ENCODE results near the gene ZNF84.

DNA sequence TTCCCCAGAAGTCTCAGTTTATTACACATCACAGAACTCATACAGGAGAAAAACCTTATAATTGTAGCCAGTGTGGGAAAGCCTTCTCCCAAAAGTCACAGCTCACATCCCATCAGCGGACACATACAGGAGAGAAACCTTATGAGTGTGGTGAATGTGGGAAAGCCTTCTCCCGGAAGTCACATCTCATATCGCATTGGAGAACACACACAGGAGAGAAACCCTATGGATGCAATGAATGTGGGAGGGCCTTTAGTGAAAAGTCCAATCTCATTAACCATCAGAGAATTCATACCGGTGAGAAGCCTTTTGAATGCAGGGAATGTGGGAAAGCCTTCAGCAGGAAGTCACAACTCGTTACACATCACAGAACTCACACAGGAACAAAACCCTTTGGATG lies 20.1 kb downstream of the ZNF84 start:
- TF ChIP-seq, protein P1, sequence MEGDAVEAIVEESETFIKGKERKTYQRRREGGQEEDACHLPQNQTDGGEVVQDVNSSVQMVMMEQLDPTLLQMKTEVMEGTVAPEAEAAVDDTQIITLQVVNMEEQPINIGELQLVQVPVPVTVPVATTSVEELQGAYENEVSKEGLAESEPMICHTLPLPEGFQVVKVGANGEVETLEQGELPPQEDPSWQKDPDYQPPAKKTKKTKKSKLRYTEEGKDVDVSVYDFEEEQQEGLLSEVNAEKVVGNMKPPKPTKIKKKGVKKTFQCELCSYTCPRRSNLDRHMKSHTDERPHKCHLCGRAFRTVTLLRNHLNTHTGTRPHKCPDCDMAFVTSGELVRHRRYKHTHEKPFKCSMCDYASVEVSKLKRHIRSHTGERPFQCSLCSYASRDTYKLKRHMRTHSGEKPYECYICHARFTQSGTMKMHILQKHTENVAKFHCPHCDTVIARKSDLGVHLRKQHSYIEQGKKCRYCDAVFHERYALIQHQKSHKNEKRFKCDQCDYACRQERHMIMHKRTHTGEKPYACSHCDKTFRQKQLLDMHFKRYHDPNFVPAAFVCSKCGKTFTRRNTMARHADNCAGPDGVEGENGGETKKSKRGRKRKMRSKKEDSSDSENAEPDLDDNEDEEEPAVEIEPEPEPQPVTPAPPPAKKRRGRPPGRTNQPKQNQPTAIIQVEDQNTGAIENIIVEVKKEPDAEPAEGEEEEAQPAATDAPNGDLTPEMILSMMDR (IDR thresholded peaks at IDR 0.05 in 4 of 5, conservative IDR thresholded peaks at IDR 0.05 in 1 of 5) = no peak
- no peak for TF ChIP-seq POLR2A (IDR thresholded peaks at IDR 0.05)

Data from gastrocnemius medialis (tissue), 4 donors.